HG03103 (cell line): ENCODE data around the gene NPIPA1.
"Not testable (repeated sequence)": the region's sequence is repeated elsewhere in the genome, so short reads cannot be mapped to it uniquely, and the experiment has no call there.

ENCODE experiments used
- ATAC-seq: cut with Tn5 transposase; IDR thresholded peaks from one replicate; pipeline ENCODE4 v1.9.1; 2021; ENCODE audit warnings: low read depth; ENCODE audit not compliant: unreplicated experiment

Gene NPIPA1

DNA sequence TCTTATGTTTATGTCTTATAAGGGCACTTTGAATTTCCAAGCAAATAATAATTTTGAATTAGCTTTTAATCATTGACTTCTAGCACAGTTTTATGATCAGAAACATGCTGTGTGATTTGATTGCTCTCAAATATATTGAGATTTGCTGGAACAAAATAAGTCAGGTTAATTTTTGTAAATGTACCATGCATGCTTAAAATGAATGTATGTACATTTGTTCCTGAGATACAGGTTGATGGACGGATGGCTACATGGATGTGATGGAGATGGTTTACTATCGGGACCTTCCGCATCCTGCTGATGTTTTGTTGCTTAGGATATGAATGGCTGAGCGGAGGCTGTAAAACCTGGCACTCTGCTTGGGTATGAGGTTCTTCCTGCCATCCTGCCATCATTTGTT is at the start of gene NPIPA1:
NPIPA1 (plus strand) TSS at position 301 of the 400 bp plus-strand sequence; CDS start at position 301, 0 bp downstream.
- ATAC-seq = not testable (repeated sequence)

DNA sequence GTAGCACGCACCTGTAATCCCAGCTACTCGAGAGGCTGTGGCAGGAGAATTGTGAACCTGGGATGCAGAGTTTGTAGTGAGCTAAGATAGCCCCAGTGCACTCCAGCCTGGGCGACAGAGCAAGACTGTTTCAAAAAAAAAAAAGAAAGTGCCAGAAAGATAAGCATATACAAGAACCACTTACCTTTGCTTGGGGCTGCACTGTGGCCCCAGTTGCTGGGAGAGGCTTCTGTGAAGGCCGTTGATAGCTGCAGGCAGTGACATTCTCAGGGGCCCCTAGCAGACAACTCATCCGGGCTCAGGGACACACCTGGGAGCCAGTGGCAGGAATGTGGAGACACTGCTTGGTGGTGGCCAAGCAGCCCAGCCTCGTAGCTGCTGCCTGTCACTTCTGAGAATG is 45.1 kb upstream of the NPIPA1 start:
- not testable (repeated sequence) for ATAC-seq

DNA sequence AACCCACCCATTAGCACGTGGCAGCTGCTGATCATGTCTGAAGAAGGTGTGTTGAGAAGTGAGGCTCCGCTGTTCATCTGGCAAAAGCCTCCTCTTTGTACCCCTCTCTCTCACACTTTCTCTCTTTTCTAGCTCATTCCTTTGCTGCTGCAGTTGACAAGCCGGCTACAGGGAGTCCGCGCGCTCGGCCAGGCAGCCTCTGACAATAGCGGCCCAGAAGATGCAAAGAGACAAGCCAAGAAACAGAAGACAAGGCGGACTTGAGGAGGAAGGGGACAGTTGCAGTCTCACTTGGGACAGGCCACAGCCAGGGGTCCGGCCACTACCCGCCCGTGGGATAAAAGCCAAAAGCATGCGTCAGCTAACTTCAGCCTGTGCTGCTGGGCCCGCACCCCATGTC is 41.9 kb upstream of the NPIPA1 start:
- ATAC-seq = not testable (repeated sequence)

DNA sequence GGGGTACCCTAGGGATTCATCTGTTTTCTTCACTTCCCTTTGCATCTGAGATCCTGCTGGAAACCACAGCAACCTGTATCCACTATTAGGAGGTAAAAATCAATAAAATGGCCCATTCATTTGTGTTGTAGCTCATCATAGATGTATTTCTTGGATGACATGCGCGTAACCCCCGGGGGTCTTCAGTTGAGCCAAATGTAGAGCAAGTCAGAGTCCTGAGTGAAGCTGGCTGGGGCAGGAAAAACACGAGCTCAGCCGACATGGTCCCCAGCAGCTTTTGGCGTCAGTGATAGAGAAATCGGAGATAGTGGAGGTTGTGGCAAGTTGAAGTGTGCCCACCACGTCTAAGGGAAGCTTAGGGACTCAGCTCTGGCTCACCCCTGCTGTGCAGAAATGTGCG is 41.2 kb upstream of the NPIPA1 start:
- ATAC-seq = not testable (repeated sequence)

DNA sequence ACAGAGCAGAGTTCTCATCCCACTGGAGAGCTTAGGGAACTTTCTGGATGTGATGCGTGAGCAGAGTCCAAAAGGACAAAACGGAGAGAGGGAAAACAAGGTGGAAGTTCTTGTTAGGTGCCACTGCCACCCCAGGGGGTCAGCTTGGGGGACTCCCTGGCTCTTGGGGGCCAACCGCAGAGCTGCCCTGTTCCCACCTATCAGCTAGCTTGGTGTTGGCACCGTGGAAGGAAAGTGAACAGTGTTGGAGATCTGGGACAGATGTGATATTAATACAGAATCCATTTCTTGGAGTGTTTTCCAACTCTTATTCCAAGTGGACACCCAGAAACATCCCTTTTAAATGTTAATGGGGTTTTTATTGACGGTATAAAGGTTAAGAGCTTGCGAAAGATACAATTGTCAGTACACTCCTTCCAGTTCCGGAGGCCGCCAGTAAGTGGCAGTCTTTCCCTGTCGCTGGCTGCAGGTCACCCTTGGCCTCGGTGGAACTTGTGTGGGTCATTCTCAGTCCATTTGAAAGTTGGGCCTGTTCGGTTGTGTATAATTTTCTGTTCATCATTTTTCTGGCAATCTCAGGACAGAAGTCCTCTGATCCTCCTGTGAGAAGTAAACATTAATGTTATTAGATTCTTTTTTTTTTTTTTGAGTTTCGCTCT is 40.1 kb upstream of the NPIPA1 start:
- ATAC-seq = not testable (repeated sequence)

DNA sequence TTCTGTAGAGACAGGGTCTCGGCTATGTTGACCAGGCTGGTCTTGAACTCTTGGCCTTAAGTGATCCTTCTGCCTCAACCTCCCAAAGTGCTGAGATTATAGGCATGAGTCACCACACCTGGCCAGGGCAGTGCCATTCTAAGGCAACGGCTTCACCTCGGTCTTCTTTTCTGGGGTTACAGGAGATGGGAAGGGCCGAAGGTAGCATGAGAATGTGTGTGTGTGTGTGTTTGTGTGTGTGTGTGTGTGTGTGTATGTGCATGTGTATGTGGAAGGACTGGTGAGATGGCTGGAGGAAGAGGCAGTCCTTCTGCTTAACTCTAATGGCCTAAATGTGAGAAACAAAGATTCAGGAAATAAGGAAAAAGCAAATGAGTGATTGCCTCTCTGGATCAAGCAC is 39.1 kb upstream of the NPIPA1 start:
- ATAC-seq = not testable (repeated sequence)

DNA sequence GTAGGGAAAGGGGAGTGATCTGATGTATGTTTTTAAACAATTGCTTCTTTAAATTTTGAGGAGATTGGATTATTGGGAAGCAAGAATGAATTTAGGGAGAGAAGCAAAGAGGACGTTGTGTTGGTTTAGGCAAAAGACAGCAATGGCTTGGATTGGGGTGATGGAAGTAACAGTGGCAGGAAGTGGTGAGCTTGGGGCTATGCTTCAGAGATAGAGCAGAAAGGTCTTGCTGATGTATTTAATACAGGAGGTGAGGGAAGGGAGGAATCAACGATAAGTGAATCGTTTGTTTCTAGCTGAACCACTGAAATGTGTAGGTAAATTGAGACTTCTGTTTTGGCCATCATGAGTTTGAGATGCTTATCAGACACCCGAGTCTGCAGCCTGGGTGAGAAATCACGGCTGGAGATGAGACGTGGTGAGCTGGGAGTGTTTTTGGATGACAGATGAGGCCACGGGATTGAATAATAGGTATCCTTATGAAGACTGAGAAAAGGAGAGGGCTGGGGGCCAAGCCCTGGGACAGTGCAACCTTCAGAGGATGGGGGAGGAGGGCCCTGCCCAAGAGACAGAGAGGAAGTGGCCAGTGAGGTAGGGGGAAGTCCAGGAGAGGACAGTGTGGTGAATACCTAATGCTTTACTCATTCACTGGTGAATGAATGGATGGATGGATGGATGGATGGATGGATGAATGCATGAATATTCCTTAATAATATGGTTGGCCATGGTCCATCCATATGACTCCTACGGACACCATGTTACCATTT is 33.9 kb upstream of the NPIPA1 start:
- not testable (repeated sequence) for ATAC-seq

DNA sequence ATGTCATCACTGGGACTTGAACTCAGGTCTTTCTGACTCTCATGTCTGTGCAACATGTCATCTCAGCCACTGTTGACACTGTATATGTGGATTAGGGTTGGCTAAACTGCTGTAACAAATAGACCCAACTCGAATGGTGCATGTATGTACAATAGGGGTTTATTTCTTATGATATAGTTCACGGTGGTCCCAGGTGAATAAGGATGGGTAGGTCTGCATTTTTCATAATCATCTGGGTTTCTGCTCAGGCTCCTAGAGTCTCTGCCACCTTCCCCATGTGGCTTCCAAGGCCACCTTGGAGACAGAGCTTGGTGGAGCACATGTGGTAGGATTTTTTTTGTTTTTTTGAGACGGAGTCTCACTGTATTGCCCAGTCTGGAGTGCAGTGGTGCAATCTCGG is 27.5 kb upstream of the NPIPA1 start:
- not testable (repeated sequence) for ATAC-seq

DNA sequence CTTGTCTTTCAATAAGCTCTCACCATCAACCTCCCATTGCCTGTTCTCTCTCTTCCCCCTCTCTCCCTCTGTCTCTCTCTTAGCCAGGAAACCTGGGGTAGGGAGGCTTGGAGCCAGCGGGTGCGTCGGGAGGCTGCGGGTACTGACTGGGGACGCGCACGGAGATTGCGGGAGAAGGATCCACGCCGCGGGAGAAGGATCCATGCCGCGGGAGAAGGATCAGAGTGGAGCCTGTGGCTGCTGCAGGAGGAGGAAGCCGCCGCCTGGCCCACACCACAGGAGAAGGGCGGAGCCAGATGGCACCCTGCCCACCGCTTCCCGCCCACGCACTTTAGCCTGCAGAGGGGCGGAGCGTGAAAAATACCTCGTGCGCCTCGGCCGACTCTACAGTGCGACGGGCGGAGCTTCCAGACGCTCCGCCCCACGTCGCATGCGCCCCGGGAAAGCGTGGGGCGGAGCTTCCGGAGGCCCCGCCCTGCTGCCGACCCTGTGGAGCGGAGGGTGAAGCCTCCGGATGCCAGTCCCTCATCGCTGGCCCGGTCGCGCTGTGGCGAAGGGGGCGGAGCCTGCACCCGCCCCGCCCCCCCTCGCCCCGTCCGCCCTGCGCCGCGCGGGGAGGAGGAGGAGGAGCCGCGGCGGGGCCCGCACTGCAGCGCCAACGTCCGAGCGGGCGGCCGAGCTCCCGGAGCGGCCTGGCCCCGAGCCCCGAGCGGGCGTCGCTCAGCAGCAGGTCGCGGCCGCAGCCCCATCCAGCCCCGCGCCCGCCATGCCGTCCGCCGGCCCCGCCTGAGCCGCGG is 26.2 kb upstream of the NPIPA1 start:
- not testable (repeated sequence) for ATAC-seq

DNA sequence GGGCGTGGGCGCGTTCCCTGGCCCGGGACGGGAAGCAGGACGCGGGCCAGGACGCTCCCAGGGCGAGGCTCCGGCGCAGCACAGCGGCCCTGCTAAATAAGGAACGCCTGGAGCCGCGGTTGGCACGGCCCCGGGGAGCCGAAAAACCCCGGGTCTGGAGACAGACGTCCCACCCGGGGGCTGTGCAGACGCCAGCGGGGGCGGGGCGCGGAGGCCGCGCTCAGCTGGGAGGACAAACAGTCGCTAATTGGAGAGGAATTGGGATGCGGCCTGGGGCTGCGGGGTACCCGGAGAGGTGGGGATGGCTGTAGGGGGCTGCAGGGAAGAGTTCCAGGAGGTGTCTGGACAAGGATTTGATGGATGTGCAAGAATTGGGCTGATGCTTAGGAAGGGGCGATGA is 25.3 kb upstream of the NPIPA1 start:
- ATAC-seq = not testable (repeated sequence)

DNA sequence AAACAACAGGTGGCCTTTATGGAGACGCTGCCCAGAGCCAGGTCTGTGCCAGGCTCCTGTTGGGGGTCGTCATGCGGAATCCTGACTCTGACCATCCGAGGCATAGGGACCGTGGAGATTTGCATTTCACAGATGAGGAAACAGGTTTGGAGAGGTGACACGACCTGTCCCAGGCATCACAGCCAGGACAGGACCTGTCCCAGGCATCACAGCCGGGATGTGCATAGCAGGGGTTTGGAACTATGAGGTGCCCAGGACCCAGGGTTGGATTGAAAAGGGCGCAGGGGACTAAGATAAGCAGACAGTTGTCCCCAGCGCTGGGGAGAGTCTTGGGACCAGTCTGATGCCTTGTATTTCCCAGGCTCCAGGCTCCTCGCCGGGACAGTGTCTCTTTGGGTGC is 24.7 kb upstream of the NPIPA1 start:
- not testable (repeated sequence) for ATAC-seq

DNA sequence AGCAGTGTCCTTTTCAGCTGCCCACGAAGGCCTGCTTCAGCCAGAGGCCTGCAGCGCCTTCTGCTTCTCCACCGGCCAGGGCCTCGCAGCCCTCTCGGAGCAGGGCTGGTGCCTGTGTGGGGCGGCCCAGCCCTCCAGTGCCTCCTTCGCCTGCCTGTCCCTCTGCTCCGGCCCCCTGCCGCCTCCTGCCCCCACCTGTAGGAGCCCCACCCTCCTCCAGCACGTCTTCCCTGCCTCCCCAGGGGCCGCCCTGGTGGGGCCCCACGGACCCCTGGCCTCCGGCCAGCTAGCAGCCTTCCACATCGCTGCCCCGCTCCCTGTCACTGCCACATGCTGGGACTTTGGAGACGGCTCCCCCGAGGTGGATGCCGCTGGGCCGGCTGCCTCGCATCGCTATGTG is 18.7 kb upstream of the NPIPA1 start:
- ATAC-seq = not testable (repeated sequence)

DNA sequence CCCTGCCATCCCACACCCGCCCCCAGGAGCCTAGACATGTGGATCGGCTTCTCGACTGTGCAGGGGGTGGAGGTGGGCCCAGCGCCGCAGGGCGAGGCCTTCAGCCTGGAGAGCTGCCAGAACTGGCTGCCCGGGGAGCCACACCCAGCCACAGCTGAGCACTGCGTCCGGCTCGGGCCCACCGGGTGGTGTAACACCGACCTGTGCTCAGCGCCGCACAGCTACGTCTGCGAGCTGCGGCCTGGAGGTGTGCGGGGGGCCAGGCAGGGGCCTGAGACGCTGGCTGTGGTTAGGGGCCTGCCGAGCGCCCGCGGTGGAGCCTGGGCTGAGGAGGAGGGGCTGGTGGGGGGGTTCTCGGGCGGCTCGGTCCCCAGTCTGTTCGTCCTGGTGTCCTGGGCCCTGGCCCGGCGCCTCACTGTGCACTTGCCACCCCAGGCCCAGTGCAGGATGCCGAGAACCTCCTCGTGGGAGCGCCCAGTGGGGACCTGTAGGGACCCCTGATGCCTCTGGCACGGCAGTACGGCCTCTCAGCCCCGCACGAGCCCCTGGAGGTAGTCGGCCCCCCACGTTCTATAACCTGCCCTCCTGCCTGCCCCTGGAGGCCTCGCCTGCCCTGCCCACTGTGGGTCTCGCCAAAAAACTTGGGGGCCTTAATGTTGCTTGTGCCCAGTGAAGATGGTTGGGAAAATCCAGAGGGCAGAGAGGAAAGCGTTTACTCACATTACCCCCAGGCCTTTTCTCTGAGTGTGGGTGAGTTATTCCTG is 17.2 kb upstream of the NPIPA1 start:
- not testable (repeated sequence) for ATAC-seq

DNA sequence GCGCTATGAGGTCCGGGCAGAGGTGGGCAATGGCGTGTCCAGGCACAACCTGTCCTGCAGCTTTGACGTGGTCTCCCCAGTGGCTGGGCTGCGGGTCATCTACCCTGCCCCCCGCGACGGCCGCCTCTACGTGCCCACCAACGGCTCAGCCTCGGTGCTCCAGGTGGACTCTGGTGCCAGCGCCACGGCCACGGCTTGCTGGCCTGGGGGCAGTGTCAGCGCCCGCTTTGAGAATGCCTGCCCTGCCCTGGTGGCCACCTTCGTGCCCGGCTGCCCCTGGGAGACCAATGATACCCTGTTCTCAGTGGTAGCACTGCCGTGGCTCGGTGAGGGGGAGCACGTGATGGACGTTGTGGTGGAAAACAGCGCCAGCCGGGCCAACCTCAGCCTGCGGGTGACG is 15.0 kb upstream of the NPIPA1 start:
- ATAC-seq = not testable (repeated sequence)

DNA sequence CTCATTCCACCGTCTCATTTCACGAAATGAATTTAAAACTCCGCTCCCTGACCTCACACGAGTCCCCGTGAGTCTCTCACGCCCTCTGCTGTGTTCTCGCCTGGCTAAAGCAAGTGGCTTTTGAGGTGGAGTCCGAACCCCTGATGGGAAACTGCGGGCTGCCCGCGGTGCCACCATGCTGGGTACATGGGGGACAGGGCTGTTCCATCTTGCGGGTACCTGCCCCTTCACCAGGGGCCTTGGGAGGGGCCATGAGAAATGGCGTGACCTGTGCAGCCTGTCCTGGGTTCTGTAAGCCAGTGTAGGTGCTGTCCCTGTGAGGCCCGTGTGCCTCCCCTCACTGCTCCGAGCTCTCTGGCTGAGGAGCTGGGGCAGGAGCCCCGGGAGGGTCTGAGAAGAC is 14.3 kb upstream of the NPIPA1 start:
- ATAC-seq = not testable (repeated sequence)

DNA sequence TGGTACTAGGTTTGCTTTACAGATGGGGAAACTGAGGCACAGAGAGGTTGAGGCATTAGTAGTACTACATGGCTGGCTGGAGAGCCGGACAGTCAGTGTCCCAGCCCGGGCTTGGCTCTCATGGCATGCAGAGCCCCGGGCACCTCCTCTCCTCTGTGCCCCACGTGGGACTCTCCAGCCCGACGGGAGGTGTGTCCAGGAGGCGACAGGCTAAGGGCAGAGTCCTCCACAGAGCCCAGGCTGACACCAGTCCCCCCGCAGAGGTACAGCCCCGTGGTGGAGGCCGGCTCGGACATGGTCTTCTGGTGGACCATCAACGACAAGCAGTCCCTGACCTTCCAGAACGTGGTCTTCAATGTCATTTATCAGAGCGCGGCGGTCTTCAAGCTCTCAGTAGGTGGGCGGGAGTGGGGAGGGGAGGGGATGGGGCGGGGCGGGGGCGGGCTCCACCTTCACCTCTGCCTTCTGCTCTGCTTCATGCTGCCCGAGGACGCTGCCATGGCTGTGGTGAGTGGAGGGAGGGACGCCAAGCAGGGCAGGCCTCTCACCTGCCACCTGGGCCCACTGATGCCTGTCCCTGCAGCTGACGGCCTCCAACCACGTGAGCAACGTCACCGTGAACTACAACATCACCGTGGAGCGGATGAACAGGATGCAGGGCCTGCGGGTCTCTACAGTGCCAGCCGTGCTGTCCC is 13.7 kb upstream of the NPIPA1 start:
- not testable (repeated sequence) for ATAC-seq

DNA sequence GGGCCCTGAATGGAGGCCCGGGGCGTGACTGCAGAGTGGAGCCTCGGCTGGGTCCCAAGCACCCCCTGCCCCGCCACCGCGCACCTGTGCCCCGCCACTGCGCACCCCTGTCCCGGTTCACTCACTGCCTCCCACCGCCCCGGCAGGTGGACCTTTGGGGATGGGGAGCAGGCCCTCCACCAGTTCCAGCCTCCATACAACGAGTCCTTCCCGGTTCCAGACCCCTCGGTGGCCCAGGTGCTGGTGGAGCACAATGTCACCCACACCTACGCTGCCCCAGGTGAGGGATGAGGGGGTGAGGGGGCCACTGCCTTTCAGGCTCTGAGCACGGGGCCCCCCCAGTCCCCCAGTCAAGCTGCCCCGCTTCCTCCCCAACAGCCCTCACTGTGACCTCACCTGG is 12.9 kb upstream of the NPIPA1 start:
- ATAC-seq = not testable (repeated sequence)

DNA sequence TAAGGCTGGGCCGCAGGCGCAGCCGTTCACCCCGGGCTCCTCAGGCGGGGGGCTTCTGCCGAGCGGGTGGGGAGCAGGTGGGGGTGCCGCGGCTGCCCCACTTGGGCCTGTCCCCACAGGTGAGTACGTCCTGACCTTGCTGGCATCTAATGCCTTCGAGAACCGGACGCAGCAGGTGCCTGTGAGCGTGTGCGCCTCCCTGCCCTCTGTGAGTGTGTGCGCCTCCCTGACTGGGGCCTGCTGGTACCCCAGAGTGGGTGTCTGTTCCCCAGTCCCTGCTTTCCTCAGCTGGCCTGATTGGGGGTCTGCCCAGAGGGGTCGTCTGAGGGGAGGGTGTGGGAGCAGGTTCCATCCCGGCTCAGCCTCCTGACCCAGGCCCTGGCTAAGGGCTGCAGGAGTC is 12.3 kb upstream of the NPIPA1 start:
- ATAC-seq = not testable (repeated sequence)

DNA sequence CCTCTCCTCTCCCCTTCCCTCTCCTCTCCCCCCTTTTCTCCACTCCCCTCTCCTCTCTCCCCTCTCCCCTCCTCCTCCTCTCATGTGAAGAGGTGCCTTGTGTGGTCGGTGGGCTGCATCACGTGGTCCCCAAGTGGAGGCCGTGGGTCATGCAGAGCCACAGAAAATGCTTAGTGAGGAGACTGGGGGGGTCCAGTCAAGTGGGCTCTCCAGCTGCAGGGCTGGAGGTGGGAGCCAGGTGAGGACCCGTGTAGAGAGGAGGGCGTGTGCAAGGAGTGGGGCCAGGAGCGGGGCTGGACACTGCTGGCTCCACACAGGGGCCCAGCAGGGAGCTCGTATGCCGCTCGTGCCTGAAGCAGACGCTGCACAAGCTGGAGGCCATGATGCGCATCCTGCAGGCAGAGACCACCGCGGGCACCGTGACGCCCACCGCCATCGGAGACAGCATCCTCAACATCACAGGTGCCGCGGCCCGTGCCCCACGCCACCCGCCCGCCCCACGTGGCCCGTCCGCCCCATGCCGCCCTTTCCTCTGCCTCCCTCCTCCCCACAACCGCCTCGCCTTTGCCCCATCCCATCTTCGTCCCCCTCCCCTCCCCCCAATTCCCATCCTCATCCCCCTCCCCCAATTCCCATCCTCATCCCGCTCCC is 9.1 kb upstream of the NPIPA1 start:
- ATAC-seq = not testable (repeated sequence)
